ENCODE data around the gene PAGE1.

PAGE1 gene

GRCh38 chrX:49710744-49711319 lies 15.0 kb upstream of the PAGE1 start:
- Histone ChIP-seq H3K27me3 (ENCODE audit: low read depth, low read length) (peaks cover 4% of the 10 kb centered on the region; the same call in 1 of the 2 replicates), H3K27ac (ENCODE audit: low read length) (no peak overlapping the region), H3K79me2 (ENCODE audit: low read length) (no peaks in the 10 kb centered on the region), H3K36me3 (replicated peaks; ENCODE audit: low read depth, low read length) (no peaks in the 10 kb centered on the region), H2AFZ (ENCODE audit: low read depth, low read length) (no peak overlapping the region), H4K20me1 (ENCODE audit: insufficient read depth, low read length) (no peaks in the 10 kb centered on the region), H3K9ac (ENCODE audit: low read length) (no peak overlapping the region), H3K9me3 (ENCODE audit: insufficient read depth, low read length) (no peaks in the 10 kb centered on the region), H3K4me1 (ENCODE audit: low read length) (no peaks in the 10 kb centered on the region), H3K4me3 (ENCODE audit: low read length) (no peak overlapping the region), H3K4me2 (ENCODE audit: low read length) (no peak overlapping the region)
- TF ChIP-seq EZH2phosphoT487 (IDR thresholded peaks at IDR 0.05; ENCODE audit: low read depth) (no peak), CTCF (IDR thresholded peaks at IDR 0.05; ENCODE audit: low read depth, low read length) (no peak)

GRCh38 chrX:49704691-49705404 lies 9.1 kb upstream of the PAGE1 start:
- Histone ChIP-seq H2AFZ (ENCODE audit: low read depth, low read length) (no peak overlapping the region), H3K36me3 (replicated peaks; ENCODE audit: low read depth, low read length) (no peaks in the 10 kb centered on the region), H3K4me1 (ENCODE audit: low read length) (no peaks in the 10 kb centered on the region), H4K20me1 (ENCODE audit: insufficient read depth, low read length) (no peaks in the 10 kb centered on the region), H3K4me2 (ENCODE audit: low read length) (no peak overlapping the region), H3K27ac (ENCODE audit: low read length) (no peak overlapping the region), H3K4me3 (ENCODE audit: low read length) (no peak overlapping the region), H3K9me3 (ENCODE audit: insufficient read depth, low read length) (no peaks in the 10 kb centered on the region), H3K9ac (ENCODE audit: low read length) (no peak overlapping the region), H3K27me3 (ENCODE audit: low read depth, low read length) (no peaks in the 10 kb centered on the region; the same call in 1 of the 2 replicates), H3K79me2 (ENCODE audit: low read length) (no peaks in the 10 kb centered on the region)
- TF ChIP-seq EZH2phosphoT487 (IDR thresholded peaks at IDR 0.05; ENCODE audit: low read depth) (no peak), CTCF (IDR thresholded peaks at IDR 0.05; ENCODE audit: low read depth, low read length) (no peak)

GRCh38 chrX:49701933-49702332 lies 6.1 kb upstream of the PAGE1 start:
- Histone ChIP-seq H4K20me1 (ENCODE audit: insufficient read depth, low read length) (no peaks in the 10 kb centered on the region), H3K27ac (ENCODE audit: low read length) (no peak overlapping the region), H3K79me2 (ENCODE audit: low read length) (no peaks in the 10 kb centered on the region), H3K27me3 (ENCODE audit: low read depth, low read length) (no peaks in the 10 kb centered on the region; the same call in 1 of the 2 replicates), H3K4me2 (ENCODE audit: low read length) (no peak overlapping the region), H3K4me3 (ENCODE audit: low read length) (no peak overlapping the region), H2AFZ (ENCODE audit: low read depth, low read length) (no peak overlapping the region), H3K9ac (ENCODE audit: low read length) (no peak overlapping the region), H3K36me3 (replicated peaks; ENCODE audit: low read depth, low read length) (no peaks in the 10 kb centered on the region), H3K9me3 (ENCODE audit: insufficient read depth, low read length) (no peaks in the 10 kb centered on the region), H3K4me1 (ENCODE audit: low read length) (no peaks in the 10 kb centered on the region)
- TF ChIP-seq CTCF (IDR thresholded peaks at IDR 0.05; ENCODE audit: low read depth, low read length), result no peak
- no peak for TF ChIP-seq EZH2phosphoT487 (IDR thresholded peaks at IDR 0.05; ENCODE audit: low read depth)

GRCh38 chrX:49701323-49701722 lies 5.5 kb upstream of the PAGE1 start:
- no peak overlapping the region for H2AFZ ChIP-seq (ENCODE audit: low read depth, low read length)
- TF ChIP-seq CTCF (IDR thresholded peaks at IDR 0.05; ENCODE audit: low read depth, low read length), result no peak
- no peak for TF ChIP-seq EZH2phosphoT487 (IDR thresholded peaks at IDR 0.05; ENCODE audit: low read depth)
- no peak overlapping the region for H3K4me3 ChIP-seq (ENCODE audit: low read length)
- H3K36me3 ChIP-seq (replicated peaks; ENCODE audit: low read depth, low read length), result no peaks in the 10 kb centered on the region
- H3K27me3 ChIP-seq (ENCODE audit: low read depth, low read length), result no peaks in the 10 kb centered on the region; the same call in 1 of the 2 replicates
- no peaks in the 10 kb centered on the region for H3K4me1 ChIP-seq (ENCODE audit: low read length)
- H3K27ac ChIP-seq (ENCODE audit: low read length), result no peak overlapping the region
- no peaks in the 10 kb centered on the region for H3K79me2 ChIP-seq (ENCODE audit: low read length)
- H4K20me1 ChIP-seq (ENCODE audit: insufficient read depth, low read length), result no peaks in the 10 kb centered on the region
- H3K9me3 ChIP-seq (ENCODE audit: insufficient read depth, low read length), result no peaks in the 10 kb centered on the region
- H3K9ac ChIP-seq (ENCODE audit: low read length), result no peak overlapping the region
- H3K4me2 ChIP-seq (ENCODE audit: low read length), result no peak overlapping the region

All from OCI-LY3 (cell line).